Activated T-cell treated with anti-CD3 and anti-CD28 coated beads, Interleukin-2, amount 50 U/mL, for 48 hours (primary cell): Measurements from ENCODE around the gene CKAP5.

Experiments
- DNase-seq, 2 experiments: peaks; one replicate each; pipeline ENCODE4 v3.0.0-alpha.2; 2020

CKAP5 gene

GRCh38 chr11:46845740-46846509, at the start of gene CKAP5:
Gene CKAP5 (minus strand): TSS chr11:46846280. CDS start chr11:46821231, 25,049 bp downstream.
- DNase-seq, result peak; percentile 91 to 92

- no peak for DNase-seq
These were observed 49.7 kb upstream of the CKAP5 start for GRCh38 chr11:46895821-46896220.

GRCh38 chr11:46894961-46895360, 48.9 kb upstream of the CKAP5 start:
- DNase-seq, result no peak

GRCh38 chr11:46894506-46894905, 48.4 kb upstream of the CKAP5 start:
- no peak for DNase-seq

DNA sequence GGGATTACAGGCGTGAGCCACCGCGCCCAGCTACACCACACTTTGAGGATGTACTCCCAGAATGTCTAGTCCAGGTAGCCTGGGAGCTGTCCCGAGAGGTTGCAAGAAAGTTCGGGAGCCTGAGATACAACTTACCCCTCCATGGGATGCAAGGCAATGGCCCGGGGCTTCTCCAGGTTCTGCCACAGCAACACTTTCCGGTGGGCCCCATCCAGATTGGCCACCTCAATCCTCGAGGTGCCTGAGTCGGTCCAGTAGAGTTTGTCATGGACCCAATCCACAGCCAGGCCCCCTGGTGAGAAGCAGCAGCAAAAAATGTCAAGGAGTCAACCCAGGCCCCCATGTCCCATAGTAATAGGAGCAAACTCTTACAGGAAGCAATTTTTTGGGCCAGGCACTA, 46.8 kb upstream of the CKAP5 start:
- DNase-seq, result no peak

DNA sequence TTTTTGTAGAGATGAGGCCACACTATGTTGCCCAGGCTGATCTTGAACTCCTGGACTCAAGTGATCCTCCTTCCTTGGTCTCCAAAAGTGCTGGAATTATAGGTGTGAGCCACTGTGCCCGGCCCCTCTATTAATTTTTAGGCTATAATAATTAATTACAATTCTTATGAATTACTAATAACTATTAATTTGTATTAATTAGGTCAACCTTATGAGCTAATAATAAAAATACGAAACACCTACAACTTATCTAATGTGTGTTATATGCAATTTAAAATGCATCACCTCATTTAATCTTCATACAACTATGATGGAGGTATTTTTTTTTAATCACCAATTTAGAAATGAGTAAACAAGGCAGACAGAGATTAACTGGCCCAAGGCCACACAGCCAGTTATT, 46.0 kb upstream of the CKAP5 start:
- DNase-seq, result no peak

DNA sequence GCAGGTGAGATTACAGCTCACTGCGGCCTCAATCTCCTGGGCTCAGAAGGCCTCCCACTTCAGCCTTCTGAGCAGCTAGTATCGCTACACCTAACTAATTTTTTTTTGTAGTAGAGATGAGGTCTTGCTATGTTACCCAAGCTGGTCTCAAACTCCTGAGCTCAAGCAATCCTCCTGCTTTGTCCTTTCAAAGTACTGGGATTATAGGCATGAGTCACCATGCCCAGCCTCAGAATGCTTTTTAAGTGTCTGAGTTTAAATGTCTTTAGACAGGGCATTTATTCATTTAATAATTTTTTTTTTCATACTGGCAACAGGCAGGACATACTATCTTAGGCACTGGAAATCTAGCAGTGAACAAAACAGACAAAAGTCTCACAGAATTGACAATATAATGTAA, 44.6 kb upstream of the CKAP5 start:
- DNase-seq, result no peak

- DNase-seq, result peak; percentile 79 to 82
These were observed 43.8 kb upstream of the CKAP5 start for GRCh38 chr11:46889689-46890475.

DNA sequence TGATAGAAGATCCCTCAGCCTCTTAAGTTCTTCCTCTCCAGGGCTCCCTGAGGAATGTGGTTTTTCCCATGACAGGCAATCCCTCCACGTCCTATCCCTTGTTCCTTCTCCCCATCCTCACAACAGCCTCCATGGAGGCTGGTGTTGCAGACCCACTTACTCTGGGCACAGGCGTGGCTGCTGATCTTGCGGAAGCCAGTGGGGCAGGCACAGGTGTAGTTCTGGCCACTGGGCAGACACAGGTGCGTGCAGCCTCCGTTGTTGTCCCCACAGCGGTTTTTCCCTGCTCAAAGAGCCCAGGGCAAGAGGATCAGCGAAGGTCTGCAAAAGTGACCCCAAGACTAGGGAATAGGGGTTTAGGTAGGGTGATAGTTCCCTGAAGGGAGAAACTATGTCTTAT, 43.2 kb upstream of the CKAP5 start:
- DNase-seq, result no peak

- no peak for DNase-seq
These were observed 42.6 kb upstream of the CKAP5 start for GRCh38 chr11:46888636-46889035.

DNA sequence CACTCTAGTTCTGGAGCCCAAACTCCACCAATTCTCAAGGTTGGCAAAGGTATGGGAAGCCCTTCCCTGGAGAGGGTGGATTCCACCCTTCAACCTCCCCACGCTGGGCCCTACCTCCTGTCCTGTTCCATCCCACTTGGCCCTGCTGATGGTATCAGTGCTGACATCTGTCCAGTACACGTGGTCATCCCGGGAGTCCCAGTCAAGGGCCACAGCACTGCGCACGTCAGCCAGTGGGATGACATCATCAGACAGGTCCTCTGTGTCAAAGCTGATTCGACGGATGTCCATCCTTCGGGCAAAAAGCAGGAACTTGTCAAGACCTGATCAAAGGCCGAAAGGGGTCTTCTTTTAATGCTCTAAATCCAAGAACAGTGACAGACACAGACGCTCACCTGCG, 40.1 kb upstream of the CKAP5 start:
- no peak for DNase-seq

- DNase-seq, result no peak
These were observed 33.0 kb upstream of the CKAP5 start for GRCh38 chr11:46879056-46879585.

GRCh38 chr11:46877580-46877979, 31.5 kb upstream of the CKAP5 start:
- no peak for DNase-seq

DNA sequence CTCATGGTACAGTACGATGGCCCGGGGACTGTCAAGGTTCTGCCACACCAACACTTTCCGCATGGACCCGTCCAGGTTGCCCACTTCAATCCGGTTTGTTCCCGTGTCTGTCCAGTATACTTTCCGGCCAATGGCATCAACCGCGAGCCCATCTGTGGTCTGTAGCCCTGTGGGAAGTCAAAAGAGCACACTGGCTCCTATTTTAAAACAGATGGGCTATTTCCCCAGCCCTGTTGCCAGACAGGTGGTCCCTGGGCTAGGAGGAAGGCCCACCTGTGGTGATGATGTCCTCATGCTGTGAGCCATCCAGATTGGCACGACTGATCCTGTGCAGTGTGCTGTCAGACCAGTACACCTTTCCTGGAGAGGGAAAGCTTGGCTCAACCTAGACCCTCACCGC, 30.4 kb upstream of the CKAP5 start:
- DNase-seq, result no peak

DNA sequence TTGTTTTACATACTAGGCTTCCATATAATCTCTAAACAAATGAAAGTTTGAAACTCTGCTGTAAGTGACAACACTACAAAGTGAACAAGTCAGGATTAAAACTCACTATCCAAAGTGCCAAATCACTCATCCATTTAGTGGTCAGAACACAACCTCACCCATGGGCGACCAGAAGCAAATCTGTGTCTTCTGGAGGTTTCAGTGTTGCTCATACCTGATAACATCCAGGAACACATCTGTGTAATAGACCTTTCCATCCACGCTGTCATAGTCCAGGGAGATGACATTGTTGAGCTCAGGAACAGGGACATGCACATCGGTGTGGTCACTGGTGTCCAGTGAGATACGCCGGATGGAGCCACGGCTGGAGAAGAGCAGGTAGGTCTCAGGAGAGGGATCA, 28.5 kb upstream of the CKAP5 start:
- no peak for DNase-seq

DNA sequence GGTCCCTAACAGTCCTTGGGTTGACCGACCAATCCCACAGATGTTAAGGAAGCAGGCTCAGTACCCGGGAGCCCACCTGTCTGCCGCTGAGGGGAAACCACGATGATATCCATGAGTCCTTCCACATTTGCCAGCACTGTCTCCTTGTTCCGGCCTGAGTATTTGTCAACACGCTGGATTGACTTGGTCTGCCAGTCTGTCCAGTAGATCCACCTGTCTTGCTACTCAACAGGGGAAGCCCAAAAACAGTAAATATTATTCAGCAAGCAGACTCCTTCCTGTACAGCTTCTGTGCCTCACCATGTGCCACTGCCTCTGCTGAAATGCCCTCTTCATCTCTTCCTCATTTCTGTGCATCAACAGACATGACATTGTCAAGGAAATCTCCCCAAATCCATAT, 22.8 kb upstream of the CKAP5 start:
- DNase-seq, result no peak

DNA sequence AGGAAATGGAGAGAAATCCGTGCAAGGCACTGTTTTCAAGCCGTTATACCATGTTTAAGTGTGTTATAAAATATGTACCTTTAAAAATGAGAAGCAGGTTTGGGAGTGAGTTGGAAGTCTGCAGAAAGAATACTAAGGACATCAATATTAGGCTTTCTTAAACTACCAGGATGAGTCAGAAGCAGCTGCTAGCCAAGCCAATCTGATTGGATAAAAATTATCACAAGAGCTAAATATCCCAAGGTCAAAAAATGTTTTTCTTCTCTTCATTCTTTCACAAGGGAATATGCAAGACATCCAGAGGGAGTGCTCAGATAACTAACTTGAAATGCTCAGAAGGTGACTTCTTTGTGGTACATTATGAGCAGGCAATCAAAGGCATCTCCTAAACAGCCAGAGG, 19.3 kb upstream of the CKAP5 start:
- no peak for DNase-seq

DNA sequence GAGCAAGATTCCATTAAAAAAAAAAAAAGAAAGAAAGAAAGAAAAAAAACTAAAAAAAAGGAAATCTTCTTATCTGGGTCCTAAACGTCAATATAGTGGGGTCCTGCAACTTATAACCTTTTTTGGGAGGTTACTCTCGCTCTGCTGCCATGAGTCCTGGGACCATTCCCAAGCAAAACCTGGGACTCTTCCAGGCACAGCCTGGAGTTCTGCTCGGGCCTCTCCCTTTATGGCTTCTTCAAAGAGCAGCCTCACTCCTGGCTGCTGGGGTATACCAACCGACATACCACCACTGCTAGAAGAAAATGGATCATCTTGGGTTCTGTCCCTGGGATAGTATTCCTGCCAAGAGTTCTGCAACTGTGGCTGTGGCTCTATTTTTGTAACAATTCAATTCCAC, 14.1 kb upstream of the CKAP5 start:
- DNase-seq, result no peak

DNA sequence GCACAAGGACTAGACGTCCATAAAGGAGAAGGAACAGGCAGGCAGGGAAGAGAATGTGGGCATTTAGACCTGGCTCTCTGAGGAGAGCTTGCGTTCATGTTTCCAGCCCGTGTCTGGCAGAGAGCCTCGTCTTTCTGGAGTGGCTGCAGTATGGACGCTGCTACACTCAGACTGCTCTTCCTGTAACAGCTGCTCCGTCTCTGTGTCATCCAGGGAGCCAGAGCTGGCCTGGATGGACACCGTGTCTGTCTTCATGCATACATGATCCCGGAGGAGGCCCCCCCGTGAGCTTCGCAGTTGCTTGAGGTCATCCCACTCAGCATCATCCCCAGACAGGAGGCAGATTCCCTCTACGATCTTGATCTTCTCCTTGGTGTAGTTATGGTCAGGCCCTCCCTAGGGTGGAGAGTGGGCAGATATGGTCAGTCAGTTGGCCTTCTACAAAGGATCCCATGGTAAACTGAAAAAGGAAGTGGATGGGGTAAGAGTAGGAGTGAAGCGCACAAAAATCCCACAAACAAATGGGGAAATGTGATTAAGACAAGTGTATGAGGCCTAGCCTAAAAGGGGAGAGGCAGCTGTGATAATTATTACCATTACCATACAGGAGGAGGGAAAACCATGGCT, 13.0 kb upstream of the CKAP5 start:
- no peak for DNase-seq

DNA sequence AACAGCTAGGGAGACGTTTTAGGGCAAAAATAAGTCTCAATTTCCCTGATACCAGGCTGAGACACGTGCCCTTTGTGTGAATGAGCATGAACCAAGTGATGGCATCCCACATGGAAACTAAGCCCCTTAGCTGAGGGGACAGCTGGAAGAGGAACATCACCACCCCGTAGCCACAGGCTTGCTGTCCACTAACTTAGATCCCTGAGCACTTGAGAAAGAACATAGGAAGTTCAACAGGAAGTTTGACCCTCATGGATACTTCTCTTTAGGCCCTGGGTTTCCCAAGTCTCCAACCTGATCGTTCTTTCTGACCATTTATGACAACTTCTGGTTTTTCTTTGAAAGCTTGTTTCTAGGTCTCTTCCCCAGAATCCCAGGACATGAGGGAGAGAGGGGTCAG, 11.6 kb upstream of the CKAP5 start:
- no peak for DNase-seq

GRCh38 chr11:46856605-46857343, 10.7 kb upstream of the CKAP5 start:
- no peak for DNase-seq

DNA sequence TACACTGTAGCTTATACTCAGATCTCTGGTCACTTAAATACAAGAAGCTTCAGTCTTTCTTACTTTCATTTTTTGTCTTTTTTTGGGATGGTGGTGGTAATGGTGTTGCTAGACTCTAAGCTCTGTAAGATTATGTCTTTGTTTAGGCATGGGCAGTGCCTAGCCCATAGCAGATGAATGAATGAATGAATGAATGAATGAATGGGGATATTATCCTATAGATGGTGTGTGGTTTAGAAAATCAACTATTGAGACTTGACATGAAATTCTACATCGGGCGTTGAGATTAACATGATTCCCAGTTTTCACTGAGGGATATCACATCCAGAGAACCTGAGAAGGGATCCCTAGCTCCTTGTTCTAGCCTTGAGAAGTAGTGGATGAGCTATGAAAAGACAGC, 9.8 kb upstream of the CKAP5 start:
- no peak for DNase-seq

- DNase-seq, result no peak
These were observed 9.1 kb upstream of the CKAP5 start for GRCh38 chr11:46855167-46855566.
